Esophagus squamous epithelium (tissue), 4 donors: Measurements from ENCODE around the gene NXN. TPM values are rescaled to one million over a fixed set of nuclear protein-coding genes. Genes with fewer than 3 reads are reported as not detected.

ENCODE experiments used
- small RNA-seq, 4 donors: library from RNA; depleted of rRNA; stranded (forward); fragments of <200 nt; gene quantifications; one replicate each; pipeline ENCODE3, GENCODE V24; 2016
- total RNA-seq, 4 donors: library from RNA; depleted of rRNA; stranded (reverse); fragments of >200 nt; gene quantifications; one replicate each; pipeline ENCODE4 v1.1.0, GENCODE V29; 2016

Gene NXN
- total RNA-seq, 4 donors from 2014 or later = 19.5 to 34.9 (median 28.7) TPM

Small RNAs within 50 kb of the gene (small RNA-seq; reads per million reads assigned to genes)
- 0 reads per million in 4 donors for gene MIR3183

Other genes with a start within 250 kb of the NXN start
- gene TLCD3A, start 247.2 kb downstream of the NXN start, total RNA-seq = 10 to 100 TPM; 12.7 to 31.9 (median 20.9) TPM
- 10 to 100 TPM; 16.6 to 33.0 (median 20.1) TPM for gene GEMIN4, start 227.5 kb downstream of the NXN start, total RNA-seq
- 10 to 100 TPM; 37.4 to 89.2 (median 46.0) TPM for gene GLOD4, start 197.5 kb downstream of the NXN start, total RNA-seq
- 10 to 100 TPM; 15.7 to 25.7 (median 18.7) TPM for gene MRM3, start 197.4 kb downstream of the NXN start, total RNA-seq
- gene TIMM22, start 17.4 kb upstream of the NXN start, total RNA-seq = 10 to 100 TPM in 3 of 4 donors, 1 to 10 TPM in 1; 7.7 to 18.5 (median 11.8) TPM
- 100 to 1,000 TPM in 1 of 4 donors, 10 to 100 TPM in 3; 62.1 to 248 (median 75.5) TPM for gene ABR, start 200.2 kb upstream of the NXN start, total RNA-seq